K562 (cell line): ENCODE data around the gene CCL21. TPM values are rescaled to one million over a fixed set of nuclear protein-coding genes. Genes with fewer than 3 reads are reported as not detected.

ENCODE experiments used
- ATAC-seq: fragments of 200-7000 bp; cut with Tn5 transposase; 3 replicates; pipeline ENCODE4 v1.9.1; 2020; ENCODE audit warnings: moderate library complexity
- BruUV-seq: library from RNA; stranded (reverse); fragments of 400-500 nt; replicated peaks from 2 replicates; lab custom pipeline; 2021; lab: Mats Ljungman, UMichigan
- CTCF ChIA-PET: fragments of 300-600 bp; formaldehyde crosslinking; extraction: SDS; loops from one replicate; lab custom pipeline; 2021; ENCODE audit warnings: low intra/inter-chr PET ratio; lab: Yijun Ruan, JAX
- POLR2A ChIA-PET: fragments of 300-600, 350-650 bp; sonication (Branson Sonifier 250); formaldehyde crosslinking; extraction: SDS; loops from one replicate; lab custom pipeline; 2021; ENCODE audit warnings: antibody characterized with exemption, inconsistent platforms; lab: Yijun Ruan, JAX
- DNase-seq, 4 experiments: peaks; one replicate each; pipeline versions ENCODE4 v3.0.0 to v3.0.0-alpha.2; 2011 to 2018; ENCODE audit warnings: low spot score in 3 of 4, mixed read lengths in 3 of 4; ENCODE audit errors: extremely low read depth in 1 of 4
- FAIRE-seq: peaks from 2 replicates; lab custom pipeline; 2011; peaks lifted over from hg19 to GRCh38; lab: Jason Lieb, UNC
- H2AFZ ChIP-seq: 2 replicates; pipeline ENCODE4 v1.6.0; 2011; ENCODE audit warnings: low read depth, low read length, control low read depth, inconsistent platforms
- H3K27ac ChIP-seq: fragments of 200-600 bp; 3 replicates; pipeline ENCODE4 v1.8.0; 2011; ENCODE audit warnings: low read depth, mild to moderate bottlenecking, control low read depth, inconsistent platforms, low read length, moderate library complexity, mixed read lengths; ENCODE audit errors: extremely low read depth
- H3K27me3 ChIP-seq, 2 experiments: fragments of 300-600 bp in 1 of 2; 2 replicates in 1 of 2; 3 replicates in 1 of 2; pipeline versions ENCODE4 v1.6.0 to v1.8.0; 2011; ENCODE audit warnings: inconsistent platforms in 2 of 2, low read length in 2 of 2, mild to moderate bottlenecking in 1 of 2, mixed read lengths in 1 of 2, moderate library complexity in 1 of 2; ENCODE audit not compliant: control insufficient read depth in 2 of 2, insufficient read depth in 2 of 2
- H3K36me3 ChIP-seq: fragments of 300-600 bp; 3 replicates; pipeline ENCODE4 v1.8.0; 2011; ENCODE audit warnings: mild to moderate bottlenecking, low read length, inconsistent platforms; ENCODE audit not compliant: control insufficient read depth, insufficient read depth
- H3K4me1 ChIP-seq, 2 experiments: fragments of 200-600 bp in 1 of 2; replicated peaks in 1 of 2; 2 replicates in 1 of 2; 3 replicates in 1 of 2; pipeline versions ENCODE4 v1.5.1 to v1.8.0; 2011; ENCODE audit warnings: inconsistent platforms in 2 of 2, low read length in 2 of 2, mild to moderate bottlenecking in 1 of 2, mixed read lengths in 1 of 2, moderate library complexity in 1 of 2; ENCODE audit not compliant: control insufficient read depth in 2 of 2, insufficient read depth in 2 of 2
- H3K4me2 ChIP-seq: 2 replicates; pipeline ENCODE4 v1.6.1; 2011; ENCODE audit warnings: low read length, control low read depth, inconsistent platforms, mixed read lengths; ENCODE audit not compliant: insufficient read depth
- H3K4me3 ChIP-seq: fragments of 200-600 bp; sonication (generic), shearing (Covaris generic); 2 replicates; pipeline ENCODE4 v1.5.1; 2016; ENCODE audit warnings: control low read depth, inconsistent platforms
- H3K79me2 ChIP-seq: fragments of 200-600 bp; 3 replicates; pipeline ENCODE4 v1.8.0; 2011; ENCODE audit warnings: low read length, inconsistent platforms; ENCODE audit not compliant: control insufficient read depth, insufficient read depth
- H3K9ac ChIP-seq, 2 experiments: 2 replicates each; pipeline versions ENCODE4 v1.6.0 to v1.6.1; 2011; ENCODE audit warnings: low read depth in 2 of 2, low read length in 2 of 2, control low read depth in 1 of 2, inconsistent platforms in 1 of 2, mild to moderate bottlenecking in 1 of 2, mixed read lengths in 1 of 2; ENCODE audit not compliant: insufficient read depth in 1 of 2
- H3K9me1 ChIP-seq: one replicate; pipeline ENCODE4 v1.6.0; 2011; ENCODE audit warnings: inconsistent platforms, mild to moderate bottlenecking, low read length, moderate library complexity; ENCODE audit not compliant: control insufficient read depth, insufficient read depth
- H3K9me3 ChIP-seq: replicated peaks from 2 replicates; pipeline ENCODE4 v1.5.1; 2011; ENCODE audit warnings: low read depth, low read length, inconsistent platforms; ENCODE audit not compliant: control insufficient read depth, insufficient read depth
- H4K20me1 ChIP-seq: replicated peaks from 2 replicates; pipeline ENCODE4 v1.6.1; 2011; ENCODE audit warnings: low read length, inconsistent platforms, mixed read lengths; ENCODE audit not compliant: control insufficient read depth, insufficient read depth
- CSDE1 ChIP-seq, 2 experiments: fragments of 450-650 bp; IDR thresholded peaks; 2 replicates each; pipeline ENCODE4 v1.6.1; 2016; ENCODE audit warnings: mild to moderate bottlenecking in 1 of 2
- FOXJ2 ChIP-seq: fragments of 200-800 bp; sonication (Bioruptor generic); IDR thresholded peaks from 2 replicates; pipeline ENCODE4 v1.6.1; 2016; ENCODE audit warnings: missing genetic modification characterization, missing compliant biosample characterization
- ID3 ChIP-seq, 2 experiments: fragments of 250-450 bp in 1 of 2; fragments of 450-650 bp in 1 of 2; sonication (Bioruptor Pico) in 1 of 2; IDR thresholded peaks; 2 replicates each; pipeline versions ENCODE4 v1.6.1 to v1.8.0; 2016 to 2021; ENCODE audit warnings: mild to moderate bottlenecking in 2 of 2, moderate library complexity in 2 of 2, missing compliant biosample characterization in 1 of 2, missing genetic modification characterization in 1 of 2
- PHF8 ChIP-seq: fragments of 200-600 bp; sonication (generic); IDR thresholded peaks from 2 replicates; pipeline ENCODE4 v1.6.1; 2012; ENCODE audit warnings: mixed run types, mild to moderate bottlenecking, inconsistent platforms, low read length, moderate library complexity, borderline replicate concordance
- PURB ChIP-seq: sonication (generic); formaldehyde crosslinking; IDR thresholded peaks from 2 replicates; pipeline ENCODE4 v1.9.0; 2021; ENCODE audit warnings: low read depth, mild to moderate bottlenecking, missing genetic modification reagents
- RNF2 ChIP-seq: sonication (generic); IDR thresholded peaks from 2 replicates; pipeline ENCODE4 v1.6.1; 2016
- SMAD2 ChIP-seq: fragments of 150-350 bp; IDR thresholded peaks from 2 replicates; pipeline ENCODE4 v1.6.1; 2014; ENCODE audit warnings: low read depth, mild to moderate bottlenecking, low read length
- SUPT5H ChIP-seq: fragments of 450-650 bp; IDR thresholded peaks from 2 replicates; pipeline ENCODE4 v1.6.1; 2016
- ZBTB2 ChIP-seq: fragments of 450-650 bp; IDR thresholded peaks from 2 replicates; pipeline ENCODE4 v1.6.1; 2016; ENCODE audit warnings: antibody characterized with exemption
- ZFX ChIP-seq: sonication (generic); formaldehyde crosslinking; IDR thresholded peaks from 2 replicates; pipeline ENCODE4 v1.8.0; 2022; ENCODE audit warnings: mild to moderate bottlenecking, missing genetic modification reagents, moderate library complexity
- in situ Hi-C: fragments of 300-500 bp; cut with MboI; formaldehyde crosslinking; loops from 4 replicates; pipeline ENCODE4 v1.15.0; 2018; ENCODE audit warnings: inconsistent platforms, mixed read lengths
- intact Hi-C: fragments of 100-400 bp; cut with micrococcal nuclease; formaldehyde crosslinking; loops from 2 replicates; pipeline ENCODE4 v1.14.2; 2022
- polyA plus RNA-seq, 8 experiments: library from polyadenylated mRNA; depleted of rRNA in 4 of 8; stranded (reverse) in 5 of 8; unstranded in 3 of 8; fragments of >200 nt; fragmentation: Nextera tagmentation in 2 of 8; fragmentation: Illumina TruSeq in 1 of 8; extraction: Ambion mirVana in 2 of 8; extraction: Trizol in 1 of 8; gene quantifications; 2 replicates each; pipeline versions ENCODE4 v1.2.1 to v1.2.3, GENCODE V29; 2011 to 2014; ENCODE audit warnings: inconsistent platforms in 1 of 8, missing spikeins in 1 of 8
- total RNA-seq, 7 experiments: library from RNA; depleted of rRNA in 6 of 7; stranded (reverse); fragments of >200 nt in 6 of 7; fragmentation: Illumina TruSeq in 2 of 7; extraction: Trizol in 2 of 7; gene quantifications; 2 replicates each; pipeline versions ENCODE4 v1.2.1 to v1.2.3, GENCODE V29; 2011 to 2021; ENCODE audit warnings: low replicate concordance in 1 of 7

Gene CCL21
- total and polyA plus RNA-seq, 9 of the 15 experiments (the other 6 are each of a cell fraction or from before 2014, with no cell fraction given): not detected

GRCh38 chr9:34694811-34695210 is 15.1 kb downstream of the CCL21 start:
- H3K4me1 ChIP-seq: no peaks in the 10 kb centered on the region
- DNase-seq: no peak
- H3K27me3 ChIP-seq: no peaks in the 10 kb centered on the region; a peak in 1 of 5 replicates
- in situ Hi-C loops (no loop called here), intact Hi-C loops (no loop called here)
- no peaks in the 10 kb centered on the region for H3K9me3 ChIP-seq
- BruUV-seq: no TSS peak
- POLR2A ChIA-PET: no interaction called here
- no peak for TF ChIP-seq SUPT5H
- no peak for TF ChIP-seq CSDE1 (IDR thresholded peaks at IDR 0.05)
- TF ChIP-seq RNF2: no peak
- TF ChIP-seq ZFX (CRISPR knock-in tag): no peak
- TF ChIP-seq ID3 (CRISPR knock-in tag; IDR thresholded peaks at IDR 0.05): no peak
- no peak for TF ChIP-seq ID3 (tag; IDR thresholded peaks at IDR 0.05)
- TF ChIP-seq SMAD2: no peak
- no peak for TF ChIP-seq ZBTB2
- TF ChIP-seq PHF8: no peak
- no peak for TF ChIP-seq PURB (CRISPR knock-in tag)
- TF ChIP-seq FOXJ2 (tag): no peak
- ATAC-seq: no peak
- no peak overlapping the region for H3K4me3 ChIP-seq
- no peak for FAIRE-seq
- no peak overlapping the region for H3K9ac ChIP-seq
- H3K36me3 ChIP-seq: no peaks in the 10 kb centered on the region
- no peaks in the 10 kb centered on the region for H3K9me1 ChIP-seq
- CTCF ChIA-PET: no interaction called here
- H3K27ac ChIP-seq: no peak overlapping the region
- H2AFZ ChIP-seq: no peak overlapping the region
- H3K4me2 ChIP-seq: no peak overlapping the region
- peaks cover 3% of the 10 kb centered on the region; the same call in 1 of the 2 replicates for H4K20me1 ChIP-seq
- no peaks in the 10 kb centered on the region for H3K79me2 ChIP-seq
